ENCODE data around the gene PTPRN2. TPM values are rescaled to one million over a fixed set of nuclear protein-coding genes. Genes with fewer than 3 reads are reported as not detected.

PTPRN2 gene
- total RNA-seq, 1 experiment from 2014 or later: 1.1 TPM

DNA sequence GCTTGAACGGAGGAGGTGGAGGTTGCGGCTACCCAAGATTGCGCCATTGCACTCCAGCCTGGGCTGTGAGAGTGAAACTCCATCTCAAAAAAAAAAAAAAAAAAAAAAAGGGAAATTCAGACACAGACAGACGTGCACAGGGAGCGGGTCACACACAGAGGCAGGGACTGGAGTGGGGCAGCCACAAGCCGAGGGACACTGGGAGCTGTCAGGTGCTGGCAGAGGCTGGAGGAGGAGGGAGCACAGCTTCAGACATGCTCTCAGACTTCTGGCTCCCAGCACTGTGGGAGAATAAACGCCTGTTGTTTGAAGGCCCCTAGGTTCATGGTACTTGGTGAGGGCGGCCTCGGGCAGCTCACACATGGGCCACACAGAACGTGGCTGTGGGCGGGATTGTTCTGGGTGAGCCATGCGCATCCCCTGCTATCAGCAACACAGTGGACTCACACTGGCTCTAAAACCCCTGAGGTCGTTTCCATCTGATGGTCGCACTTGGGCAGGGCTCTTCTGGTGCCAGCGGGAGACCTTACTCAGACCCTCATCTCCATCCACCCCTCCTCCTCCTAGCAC, 874.9 kb downstream of the PTPRN2 start:
- no peaks in the 10 kb centered on the region for H3K4me1 ChIP-seq (ENCODE audit: control insufficient read depth, insufficient read depth, low read length)
- CTCF ChIA-PET: no interaction called here
- BruUV-seq (replicated peaks): no TSS peak
- POLR2A ChIA-PET: interaction anchor here (0.7 kb wide), 1 partner anchor 351 kb away, joined by 8 read pairs; no protein-coding TSS in a partner anchor
- in situ Hi-C loops (cut with HindIII; ENCODE audit: low pct_unique_long_range_greater_than_20kb, low sequenced_read_pairs) (no loop called here), intact Hi-C loops (cut with micrococcal nuclease; ENCODE audit: unreplicated experiment) (no loop called here)
- ATAC-seq: no peak; the same call in 1 of the 2 replicates
- H3K9me3 ChIP-seq (ENCODE audit: control insufficient read depth, insufficient read depth, low read depth, low read length): no peaks in the 10 kb centered on the region
- TF ChIP-seq, protein P1, sequence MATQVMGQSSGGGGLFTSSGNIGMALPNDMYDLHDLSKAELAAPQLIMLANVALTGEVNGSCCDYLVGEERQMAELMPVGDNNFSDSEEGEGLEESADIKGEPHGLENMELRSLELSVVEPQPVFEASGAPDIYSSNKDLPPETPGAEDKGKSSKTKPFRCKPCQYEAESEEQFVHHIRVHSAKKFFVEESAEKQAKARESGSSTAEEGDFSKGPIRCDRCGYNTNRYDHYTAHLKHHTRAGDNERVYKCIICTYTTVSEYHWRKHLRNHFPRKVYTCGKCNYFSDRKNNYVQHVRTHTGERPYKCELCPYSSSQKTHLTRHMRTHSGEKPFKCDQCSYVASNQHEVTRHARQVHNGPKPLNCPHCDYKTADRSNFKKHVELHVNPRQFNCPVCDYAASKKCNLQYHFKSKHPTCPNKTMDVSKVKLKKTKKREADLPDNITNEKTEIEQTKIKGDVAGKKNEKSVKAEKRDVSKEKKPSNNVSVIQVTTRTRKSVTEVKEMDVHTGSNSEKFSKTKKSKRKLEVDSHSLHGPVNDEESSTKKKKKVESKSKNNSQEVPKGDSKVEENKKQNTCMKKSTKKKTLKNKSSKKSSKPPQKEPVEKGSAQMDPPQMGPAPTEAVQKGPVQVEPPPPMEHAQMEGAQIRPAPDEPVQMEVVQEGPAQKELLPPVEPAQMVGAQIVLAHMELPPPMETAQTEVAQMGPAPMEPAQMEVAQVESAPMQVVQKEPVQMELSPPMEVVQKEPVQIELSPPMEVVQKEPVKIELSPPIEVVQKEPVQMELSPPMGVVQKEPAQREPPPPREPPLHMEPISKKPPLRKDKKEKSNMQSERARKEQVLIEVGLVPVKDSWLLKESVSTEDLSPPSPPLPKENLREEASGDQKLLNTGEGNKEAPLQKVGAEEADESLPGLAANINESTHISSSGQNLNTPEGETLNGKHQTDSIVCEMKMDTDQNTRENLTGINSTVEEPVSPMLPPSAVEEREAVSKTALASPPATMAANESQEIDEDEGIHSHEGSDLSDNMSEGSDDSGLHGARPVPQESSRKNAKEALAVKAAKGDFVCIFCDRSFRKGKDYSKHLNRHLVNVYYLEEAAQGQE (IDR thresholded peaks at IDR 0.05; ENCODE audit: insufficient read depth in 1 of 2, low read depth in 2 of 2, low read length in 1 of 2): no peak
- no peak for TF ChIP-seq TCF7L2 (IDR thresholded peaks at IDR 0.05; ENCODE audit: low read depth, low read length)
- TF ChIP-seq POLR2AphosphoS5 (IDR thresholded peaks at IDR 0.05; ENCODE audit: low read depth, low read length): no peak
- no peak for TF ChIP-seq CTCF (IDR thresholded peaks at IDR 0.05)
- TF ChIP-seq SIN3A (IDR thresholded peaks at IDR 0.05; ENCODE audit: borderline replicate concordance, insufficient read depth, low read depth, low read length): no peak
- no peaks in the 10 kb centered on the region for H3K36me3 ChIP-seq (ENCODE audit: control insufficient read depth, insufficient read depth, low read length)
- no peaks in the 10 kb centered on the region; the same call in 1 of the 2 replicates for H3K27me3 ChIP-seq (ENCODE audit: control insufficient read depth, insufficient read depth, low read length)
- DNase-seq (ENCODE audit: low read depth, low spot score): no peak
- no peak overlapping the region for H3K4me3 ChIP-seq (ENCODE audit: low read depth in 2 of 2, low read length in 2 of 2)
- H3K27ac ChIP-seq (ENCODE audit: low read length): no peak overlapping the region

DNA sequence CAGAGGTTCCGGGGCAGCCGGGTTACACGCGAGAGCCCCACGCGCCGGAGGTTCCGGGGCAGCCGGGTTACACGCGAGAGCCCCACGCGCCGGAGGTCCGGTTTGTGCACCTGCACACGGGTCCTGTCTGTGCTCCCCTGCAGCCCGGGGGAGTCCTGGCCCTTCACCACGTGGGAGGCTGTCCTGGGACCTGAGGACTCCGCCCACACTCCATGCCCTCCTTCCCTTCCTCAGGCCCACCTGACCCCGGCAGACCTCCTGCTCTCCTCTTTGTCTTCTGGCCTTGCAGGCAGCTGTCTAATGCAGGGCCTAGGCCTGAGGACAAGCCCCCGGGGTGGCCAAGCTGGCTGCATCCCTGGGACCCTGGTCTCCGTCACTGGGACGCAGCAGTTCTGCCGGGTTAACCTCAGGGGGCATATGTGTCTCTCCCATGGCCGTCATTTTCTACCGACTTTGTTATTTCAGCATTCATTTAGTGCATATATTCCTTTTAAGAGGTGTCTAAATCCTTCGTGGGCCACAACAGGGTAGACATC, 876.2 kb downstream of the PTPRN2 start:
- Histone ChIP-seq H3K27me3 (ENCODE audit: control insufficient read depth, insufficient read depth, low read length) (peaks cover 6% of the 10 kb centered on the region), H3K4me3 (ENCODE audit: low read depth in 2 of 2, low read length in 2 of 2) (no peak overlapping the region), H3K36me3 (ENCODE audit: control insufficient read depth, insufficient read depth, low read length) (no peaks in the 10 kb centered on the region), H3K9me3 (ENCODE audit: control insufficient read depth, insufficient read depth, low read depth, low read length) (no peaks in the 10 kb centered on the region), H3K27ac (ENCODE audit: low read length) (no peak overlapping the region), H3K4me1 (ENCODE audit: control insufficient read depth, insufficient read depth, low read length) (no peaks in the 10 kb centered on the region)
- no peak for ATAC-seq
- intact Hi-C loops (cut with micrococcal nuclease; ENCODE audit: unreplicated experiment) (no loop called here), in situ Hi-C loops (cut with HindIII; ENCODE audit: low pct_unique_long_range_greater_than_20kb, low sequenced_read_pairs) (no loop called here)
- no TSS peak for BruUV-seq (replicated peaks)
- DNase-seq (ENCODE audit: low read depth, low spot score): no peak
- POLR2A ChIA-PET: no interaction called here
- TF ChIP-seq TCF7L2 (IDR thresholded peaks at IDR 0.05; ENCODE audit: low read depth, low read length): no peak
- no peak for TF ChIP-seq SIN3A (IDR thresholded peaks at IDR 0.05; ENCODE audit: borderline replicate concordance, insufficient read depth, low read depth, low read length)
- CTCF ChIA-PET: no interaction called here

GRCh38 chr7:157710396-157710795, 877.2 kb downstream of the PTPRN2 start:
- in situ Hi-C loops (cut with HindIII; ENCODE audit: low pct_unique_long_range_greater_than_20kb, low sequenced_read_pairs): no loop called here

More at GRCh38 chr7:157710396-157710795, 877.2 kb downstream of the PTPRN2 start:
- ChIA-PET CTCF (no interaction called here), POLR2A (no interaction called here)
- BruUV-seq (replicated peaks): no TSS peak
- H3K4me1 ChIP-seq (ENCODE audit: control insufficient read depth, insufficient read depth, low read length): no peaks in the 10 kb centered on the region
- ATAC-seq (no peak), DNase-seq (ENCODE audit: low read depth, low spot score) (no peak)
- TF ChIP-seq CTCF (IDR thresholded peaks at IDR 0.05): no peak
- TF ChIP-seq, protein P1 (IDR thresholded peaks at IDR 0.05; ENCODE audit: insufficient read depth in 1 of 2, low read depth in 2 of 2, low read length in 1 of 2): no peak
- no peak for TF ChIP-seq TCF7L2 (IDR thresholded peaks at IDR 0.05; ENCODE audit: low read depth, low read length)
- TF ChIP-seq SIN3A (IDR thresholded peaks at IDR 0.05; ENCODE audit: borderline replicate concordance, insufficient read depth, low read depth, low read length): no peak
- no peak for TF ChIP-seq POLR2AphosphoS5 (IDR thresholded peaks at IDR 0.05; ENCODE audit: low read depth, low read length)
- H3K27me3 ChIP-seq (ENCODE audit: control insufficient read depth, insufficient read depth, low read length): peaks cover 8% of the 10 kb centered on the region
- intact Hi-C loops (cut with micrococcal nuclease; ENCODE audit: unreplicated experiment): no loop called here
- H3K9me3 ChIP-seq (ENCODE audit: control insufficient read depth, insufficient read depth, low read depth, low read length): no peaks in the 10 kb centered on the region
- no peak overlapping the region for H3K4me3 ChIP-seq (ENCODE audit: low read depth in 2 of 2, low read length in 2 of 2)
- H3K27ac ChIP-seq (ENCODE audit: low read length): no peak overlapping the region
- no peaks in the 10 kb centered on the region for H3K36me3 ChIP-seq (ENCODE audit: control insufficient read depth, insufficient read depth, low read length)
